ENCODE data around the gene NDST3.

NDST3 gene

DNA sequence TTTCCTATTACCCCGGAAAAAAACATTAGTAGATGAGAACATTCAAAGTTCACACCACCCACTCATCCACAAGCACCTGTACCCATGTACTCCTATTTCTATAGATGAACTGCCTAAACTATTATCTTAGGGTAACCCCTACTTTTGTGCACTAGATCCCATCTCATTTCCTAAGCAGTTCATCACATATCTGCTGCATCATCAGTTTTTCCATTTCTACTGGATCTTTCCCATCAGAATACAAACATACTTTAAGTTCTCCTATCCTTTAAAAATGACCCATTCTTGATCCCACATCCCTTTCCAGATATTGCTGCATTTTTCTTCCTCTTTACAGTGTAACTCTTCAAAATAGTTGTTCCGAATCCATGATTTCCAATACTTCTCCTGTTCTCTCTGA, 237.5 kb downstream of the NDST3 start:
- H3K27ac ChIP-seq: no peak overlapping the region
- no peak for TF ChIP-seq CTCF (conservative IDR thresholded peaks at IDR 0.05)

- no peak overlapping the region for H3K27ac ChIP-seq
- no peak for TF ChIP-seq CTCF (conservative IDR thresholded peaks at IDR 0.05)
Observed at GRCh38 chr4:118273642-118274041, 239.4 kb downstream of the NDST3 start.

DNA sequence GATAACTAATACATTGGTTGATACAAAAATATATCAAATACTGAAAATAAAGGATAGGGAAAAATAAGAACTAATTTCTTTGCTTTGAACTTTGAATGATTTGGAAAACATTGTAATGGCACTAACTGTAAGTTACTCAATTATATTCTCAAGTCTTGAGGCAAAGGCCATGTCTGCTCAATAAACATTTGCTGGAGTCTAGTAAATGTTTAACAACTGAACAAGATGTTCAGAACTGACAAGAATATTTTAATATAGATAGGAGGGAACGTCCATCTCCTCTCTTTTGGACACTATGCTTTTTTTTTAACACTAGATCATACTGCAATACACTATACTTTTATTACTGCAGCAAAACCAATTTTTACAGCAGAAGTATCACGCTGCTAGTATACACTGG, 242.3 kb downstream of the NDST3 start:
- no peak for TF ChIP-seq CTCF (conservative IDR thresholded peaks at IDR 0.05)

DNA sequence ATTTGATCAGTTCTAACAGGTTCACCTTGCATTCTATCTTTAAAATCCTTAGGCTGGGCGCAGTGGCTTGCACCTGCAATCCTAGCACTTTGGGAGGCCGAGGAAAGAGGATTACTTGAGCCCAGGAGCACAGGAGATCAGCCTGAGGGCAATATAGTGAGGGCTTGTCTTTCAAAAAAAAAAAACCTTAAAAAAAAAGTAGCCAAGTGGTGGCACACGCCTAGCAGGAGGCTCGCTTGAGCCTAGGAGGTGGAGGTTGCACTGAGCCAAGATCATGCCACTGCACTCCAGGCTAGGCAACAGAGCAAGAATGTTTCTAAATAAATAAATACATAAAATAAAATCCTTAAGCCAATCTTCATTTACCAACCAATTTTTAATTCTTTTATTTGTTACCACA, 243.0 kb downstream of the NDST3 start:
- no peak for TF ChIP-seq CTCF (conservative IDR thresholded peaks at IDR 0.05)
- peak overlapping the region; percentile 96 for H3K27ac ChIP-seq

More for the DNA sequence above, 242.3 kb downstream of the NDST3 start:
- peak overlapping the region; percentile 96 for H3K27ac ChIP-seq

DNA sequence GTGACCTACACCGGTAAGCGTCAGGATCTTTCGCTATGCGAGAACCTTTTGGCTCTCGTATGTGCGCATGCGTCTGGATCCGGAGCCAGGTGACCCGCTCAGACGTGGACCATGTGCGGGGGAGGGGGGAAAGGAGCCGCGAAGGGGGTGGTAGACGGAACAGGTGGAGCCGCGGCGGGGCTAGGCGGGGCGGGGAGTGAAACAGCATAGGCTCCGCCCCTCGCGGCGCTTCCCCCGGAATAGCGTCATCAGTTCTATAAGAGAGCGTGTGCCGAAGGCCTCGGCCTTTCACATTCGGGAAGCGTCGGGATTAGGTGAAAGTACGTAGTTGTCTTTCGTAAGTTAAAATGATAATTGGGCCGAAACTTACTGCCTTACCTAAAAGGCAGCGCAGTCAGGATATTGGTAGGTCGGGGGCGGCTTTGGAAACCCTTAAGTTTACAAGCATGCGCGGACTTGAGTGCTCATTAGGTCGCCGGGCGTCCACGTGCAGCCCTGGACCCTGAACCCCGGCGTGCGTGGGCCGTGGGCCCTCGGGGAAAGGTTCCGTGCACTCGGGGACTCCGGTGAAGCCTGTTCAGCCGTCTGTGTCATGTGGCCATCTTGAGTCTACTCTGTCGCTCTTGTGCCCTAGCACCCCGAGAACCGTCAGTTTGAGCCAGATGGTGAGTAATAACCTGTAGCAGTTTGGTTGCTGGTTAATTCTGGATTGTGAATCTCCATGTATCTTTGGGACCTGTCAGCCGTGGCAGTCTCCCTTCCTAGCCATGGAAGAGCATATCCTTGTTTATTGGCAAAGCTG, 244.4 kb downstream of the NDST3 start:
- TF ChIP-seq CTCF (conservative IDR thresholded peaks at IDR 0.05): no peak
- H3K27ac ChIP-seq: peak overlapping the region; percentile 96

DNA sequence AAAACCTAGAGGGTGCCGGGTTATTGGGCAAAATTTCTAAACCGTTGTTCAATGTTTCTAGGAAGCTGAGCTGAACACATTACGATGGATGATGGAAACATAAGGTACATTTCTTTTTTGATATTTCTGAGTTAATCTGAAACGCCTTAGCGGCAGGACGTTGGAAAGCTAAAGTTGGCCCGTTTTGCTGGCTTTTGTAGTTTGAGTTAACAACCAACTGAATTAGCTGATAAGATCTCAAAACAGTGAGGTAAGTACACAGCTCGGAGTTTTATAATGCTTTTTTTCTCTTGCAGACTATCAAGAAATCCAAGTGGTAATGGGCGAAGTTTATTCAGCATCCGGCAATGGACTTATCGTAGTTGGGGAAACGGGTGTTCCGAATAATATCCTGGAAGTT, 245.0 kb downstream of the NDST3 start:
- TF ChIP-seq CTCF (conservative IDR thresholded peaks at IDR 0.05): no peak
- peak overlapping the region; percentile 96 for H3K27ac ChIP-seq

- no peak for TF ChIP-seq CTCF (conservative IDR thresholded peaks at IDR 0.05)
- H3K27ac ChIP-seq: peak overlapping the region; percentile 96
Observed at GRCh38 chr4:118279920-118280432, 245.7 kb downstream of the NDST3 start.

All from VCaP (cell line).